ENCODE measurements around the gene DDX4.

The DDX4 gene

DNA sequence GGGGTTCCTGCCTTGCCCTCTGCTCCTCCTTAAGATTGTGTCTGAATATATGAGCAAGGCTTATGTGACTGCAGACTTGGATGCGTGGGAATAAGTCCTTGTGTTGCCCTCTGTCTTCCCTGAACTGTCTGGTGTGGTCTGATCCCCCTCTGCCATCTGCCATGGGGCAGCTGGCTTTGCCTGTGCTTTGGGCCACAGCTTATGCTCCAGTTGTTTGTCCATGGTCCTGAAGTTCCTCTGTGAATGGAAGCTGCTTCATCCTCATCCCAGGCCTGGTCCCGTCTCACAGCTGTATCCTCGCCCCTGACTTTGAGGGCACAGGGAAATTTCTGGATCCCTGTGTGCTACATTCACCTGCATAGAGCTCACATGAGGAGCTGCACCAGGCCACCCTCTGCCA, 128.0 kb downstream of the DDX4 start:
- ChIA-PET POLR2A (no interaction called here), CTCF (no interaction called here)
- no peak for TF ChIP-seq ZNF384 (IDR thresholded peaks at IDR 0.05)
- no peak for TF ChIP-seq L3MBTL2 (conservative IDR thresholded peaks at IDR 0.05)
- TF ChIP-seq NFRKB (IDR thresholded peaks at IDR 0.05): no peak
- TF ChIP-seq LEF1 (IDR thresholded peaks at IDR 0.05; ENCODE audit: borderline replicate concordance): no peak
- no peak for TF ChIP-seq HDGF (IDR thresholded peaks at IDR 0.05; ENCODE audit: borderline replicate concordance)
- no peak for TF ChIP-seq BHLHE40 (IDR thresholded peaks at IDR 0.05; ENCODE audit: borderline replicate concordance)
- TF ChIP-seq ELF4 (IDR thresholded peaks at IDR 0.05): no peak
- no peak for TF ChIP-seq SUZ12 (IDR thresholded peaks at IDR 0.05)
- TF ChIP-seq FOXK2 (IDR thresholded peaks at IDR 0.05): no peak
- TF ChIP-seq FOXM1 (IDR thresholded peaks at IDR 0.05; ENCODE audit: borderline replicate concordance): no peak
- TF ChIP-seq TARDBP (IDR thresholded peaks at IDR 0.05): no peak
- TF ChIP-seq SP1 (IDR thresholded peaks at IDR 0.05): no peak
- DNase-seq (ENCODE audit: extremely low spot score): no peak

- ChIA-PET POLR2A (no interaction called here), CTCF (no interaction called here)
- TF ChIP-seq HDGF (IDR thresholded peaks at IDR 0.05; ENCODE audit: borderline replicate concordance) (no peak), SUZ12 (IDR thresholded peaks at IDR 0.05) (no peak), ARNT (IDR thresholded peaks at IDR 0.05) (no peak), ELF4 (IDR thresholded peaks at IDR 0.05) (no peak), FOXK2 (IDR thresholded peaks at IDR 0.05) (no peak), L3MBTL2 (conservative IDR thresholded peaks at IDR 0.05) (no peak), LEF1 (IDR thresholded peaks at IDR 0.05; ENCODE audit: borderline replicate concordance) (no peak), FOXM1 (IDR thresholded peaks at IDR 0.05; ENCODE audit: borderline replicate concordance) (no peak), CTBP1 (IDR thresholded peaks at IDR 0.05; ENCODE audit: borderline replicate concordance) (no peak), PKNOX1 (IDR thresholded peaks at IDR 0.05) (no peak), BHLHE40 (IDR thresholded peaks at IDR 0.05; ENCODE audit: borderline replicate concordance) (no peak)
- DNase-seq (ENCODE audit: extremely low spot score): no peak
Observed at GRCh38 chr5:55866485-55866884, 128.6 kb downstream of the DDX4 start.
